Activated CD8-positive, alpha-beta memory T cell treated with anti-CD3 and anti-CD28 coated beads for 4 hours (primary cell): ENCODE data around the gene BTBD9.
"Not testable (repeated sequence)": the region's sequence is repeated elsewhere in the genome, so short reads cannot be mapped to it uniquely, and the experiment has no call there.

Experiments
- DNase-seq, 2 donors: peaks; one replicate each; pipeline ENCODE4 v3.0.0-alpha.2; 2020; ENCODE audit warnings: low read depth in 2 of 2

The BTBD9 gene

GRCh38 chr6:38649744-38650143 is 10.0 kb upstream of the BTBD9 start:
- DNase-seq: no peak

- no peak for DNase-seq
Observed at GRCh38 chr6:38648629-38649028, 8.9 kb upstream of the BTBD9 start.

GRCh38 chr6:38646166-38646878 is 6.6 kb upstream of the BTBD9 start:
- no peak for DNase-seq

- DNase-seq: no peak
Observed at GRCh38 chr6:38644951-38645350, 5.2 kb upstream of the BTBD9 start.

- DNase-seq: no peak
Observed at GRCh38 chr6:38640216-38640909, 634 bp upstream of the BTBD9 start.

GRCh38 chr6:38638941-38639497 is 710 bp downstream of the BTBD9 start:
- DNase-seq: peak; percentile 36 to 40

DNA sequence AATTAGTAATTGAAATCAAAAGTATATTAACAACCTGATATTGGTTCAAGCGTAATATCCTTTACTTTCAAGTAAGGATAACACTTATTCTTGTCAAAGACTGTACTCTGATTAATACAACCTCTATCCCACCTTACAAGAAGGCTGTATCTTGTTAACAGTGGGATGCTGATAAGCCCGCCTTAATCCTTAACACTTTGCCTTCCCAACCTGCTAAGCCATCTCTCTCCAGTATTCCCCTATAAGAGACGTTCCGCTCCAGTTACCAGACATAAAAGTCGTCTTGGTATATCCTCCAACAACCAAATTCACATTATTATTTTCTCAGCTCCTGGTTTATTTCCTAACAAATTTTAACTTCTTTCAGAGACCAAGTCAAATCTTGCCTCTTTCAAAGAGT is 2.0 kb downstream of the BTBD9 start:
- no peak for DNase-seq

- DNase-seq: no peak
Observed at GRCh38 chr6:38636027-38636426, 3.7 kb downstream of the BTBD9 start.

- no peak for DNase-seq
Observed at GRCh38 chr6:38634518-38634917, 5.2 kb downstream of the BTBD9 start.

DNA sequence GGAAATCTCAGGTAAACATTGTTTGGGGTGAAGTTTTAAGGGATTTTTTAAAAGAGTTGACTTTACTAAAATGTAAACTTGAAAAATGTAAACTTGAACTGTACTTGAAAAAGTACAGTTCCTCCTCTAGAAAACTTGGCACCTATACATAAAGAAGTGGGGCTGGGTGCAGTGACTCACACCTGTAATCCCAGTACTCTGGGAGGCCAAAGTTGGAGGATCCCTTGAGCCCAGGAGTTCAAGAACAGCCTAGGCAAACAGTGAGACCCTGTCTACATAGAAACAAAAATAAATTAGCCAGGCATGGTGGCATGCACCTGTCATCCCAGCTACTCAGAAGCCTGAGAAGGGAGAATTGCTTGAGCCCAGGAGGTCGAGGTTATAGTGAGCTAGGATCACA is 7.2 kb downstream of the BTBD9 start:
- DNase-seq: no peak

- no peak for DNase-seq
Observed at GRCh38 chr6:38631186-38631783, 8.4 kb downstream of the BTBD9 start.

DNA sequence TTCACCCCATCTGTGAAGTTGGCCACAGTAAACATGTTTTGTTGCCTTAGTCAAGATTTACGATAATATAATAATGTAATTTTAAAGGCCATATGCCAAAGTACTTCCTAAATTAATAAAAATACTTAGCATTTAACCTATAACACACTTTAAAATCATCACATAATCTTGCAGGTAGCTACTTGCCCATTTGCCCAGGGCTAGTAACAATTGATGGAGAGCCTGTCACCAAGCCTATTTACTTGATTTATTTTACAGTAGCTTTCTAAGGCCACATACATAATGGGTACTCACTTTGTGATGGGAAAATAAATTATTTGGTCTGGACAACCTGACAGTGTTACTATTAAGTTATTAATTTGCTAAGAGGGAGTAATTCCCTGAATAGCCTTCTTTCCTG is 14.5 kb downstream of the BTBD9 start:
- no peak for DNase-seq

- DNase-seq: not testable (repeated sequence)
Observed at GRCh38 chr6:38619342-38619741, 20.4 kb downstream of the BTBD9 start.

GRCh38 chr6:38618301-38618700 is 21.4 kb downstream of the BTBD9 start:
- not testable (repeated sequence) for DNase-seq

GRCh38 chr6:38617856-38618255 is 21.9 kb downstream of the BTBD9 start:
- DNase-seq: no peak

GRCh38 chr6:38612143-38612965 is 27.4 kb downstream of the BTBD9 start:
- DNase-seq: no peak

DNA sequence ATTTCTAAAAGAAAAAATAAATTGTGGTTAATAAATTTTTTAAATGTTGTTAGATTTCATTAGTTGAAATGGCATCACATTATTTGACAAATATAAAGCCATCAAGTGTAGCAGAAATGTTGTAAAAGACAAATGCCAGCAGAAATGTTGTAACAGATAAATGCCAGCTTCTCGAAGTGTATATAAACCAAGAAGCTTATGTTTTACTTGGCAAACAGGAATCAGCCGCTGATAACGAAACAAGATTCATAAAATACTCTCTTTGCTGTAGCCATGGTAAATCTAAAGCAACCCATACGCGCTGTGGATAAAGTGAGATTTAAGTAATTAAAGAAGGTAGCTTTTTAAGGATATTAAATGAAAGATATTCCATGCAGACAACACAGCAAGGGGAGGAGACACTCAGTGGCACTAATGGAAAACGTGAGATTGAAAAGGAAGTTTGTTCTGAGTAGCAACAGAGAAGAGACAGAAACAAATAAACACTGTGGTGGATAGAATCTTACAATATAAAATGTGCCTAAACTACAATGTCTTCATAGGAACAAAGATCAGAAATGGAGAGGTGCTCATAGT is 29.6 kb downstream of the BTBD9 start:
- DNase-seq: no peak

DNA sequence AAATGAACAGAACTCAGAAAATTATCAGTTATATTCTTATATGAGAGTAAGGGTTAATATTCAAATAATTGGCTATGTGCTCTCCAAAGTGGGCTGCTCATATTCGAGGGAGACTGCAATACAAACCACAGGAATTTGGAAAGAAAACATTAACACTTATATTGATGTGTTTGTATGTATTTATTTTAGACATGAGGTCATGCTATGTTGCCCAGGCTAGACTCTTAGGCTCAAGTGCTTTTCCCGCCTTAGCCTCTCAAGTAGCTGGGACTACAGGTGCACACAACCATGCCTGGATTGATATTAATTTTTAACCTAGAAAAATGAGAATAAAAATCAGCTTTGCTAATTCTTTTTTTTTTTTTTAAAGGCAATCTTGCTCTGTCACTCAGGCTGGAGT is 35.0 kb downstream of the BTBD9 start:
- DNase-seq: no peak

DNA sequence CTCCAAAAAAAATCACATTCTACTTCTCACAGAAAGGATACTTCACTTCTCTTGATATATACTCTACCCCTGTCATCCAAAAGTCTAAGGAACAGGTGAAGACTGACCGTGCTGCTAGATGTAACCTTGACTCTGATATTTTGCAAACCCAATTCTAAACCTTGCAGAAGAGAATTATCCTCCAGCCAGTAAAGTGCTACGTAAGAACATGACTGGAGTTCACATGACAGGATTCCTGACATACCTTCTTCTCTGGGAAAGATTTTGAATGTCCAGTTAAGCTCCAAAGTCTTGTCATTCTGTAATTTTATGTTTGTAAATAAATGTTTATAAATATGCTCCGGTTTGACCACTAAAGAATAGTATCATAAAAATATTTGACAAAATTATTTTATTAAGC is 35.8 kb downstream of the BTBD9 start:
- DNase-seq: no peak

DNA sequence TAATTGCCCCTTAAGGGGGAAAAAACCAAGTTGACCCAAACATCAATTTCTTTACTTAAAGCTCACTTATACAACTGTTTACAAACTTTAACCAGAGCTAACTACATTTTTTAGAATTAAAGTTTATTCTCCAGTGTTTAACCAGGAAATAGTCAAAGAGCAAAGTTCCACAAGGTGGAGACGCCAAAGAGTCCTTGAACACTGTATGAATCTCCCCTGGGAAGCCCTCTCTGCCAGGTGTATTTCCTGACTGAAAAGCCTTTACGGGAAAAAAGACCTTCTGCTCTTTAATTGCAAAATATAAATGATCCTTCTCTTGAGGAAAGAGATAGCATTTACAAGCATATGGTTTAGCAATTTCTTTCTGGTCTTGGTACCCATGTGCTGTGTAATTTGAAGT is 36.2 kb downstream of the BTBD9 start:
- DNase-seq: no peak

DNA sequence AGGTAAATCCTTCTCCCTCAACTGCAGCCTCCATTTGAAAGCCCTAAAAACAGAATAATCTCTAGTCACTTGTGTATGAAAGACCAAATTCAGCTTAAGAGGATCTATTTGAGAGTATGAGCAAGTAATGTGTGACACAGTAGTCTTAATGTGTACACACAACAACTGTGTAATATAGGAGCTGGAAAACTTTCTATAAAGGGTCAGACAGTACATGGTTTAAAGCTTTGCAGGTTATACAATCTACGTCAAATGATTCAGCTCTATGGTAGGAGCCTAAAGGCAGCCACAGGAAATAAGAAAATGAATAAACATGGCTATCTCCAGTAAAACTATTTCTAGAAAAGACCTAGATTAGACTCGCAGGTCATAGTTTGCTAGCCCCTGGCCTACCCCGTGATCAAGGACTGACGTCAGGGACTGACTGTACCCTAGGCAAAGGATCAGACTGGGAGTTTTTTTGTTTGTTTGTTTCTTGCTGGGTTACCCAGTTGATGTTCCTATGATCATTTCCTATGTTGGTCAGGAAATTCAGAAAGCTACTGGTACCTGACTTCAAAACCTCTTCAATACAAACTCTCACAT is 39.7 kb downstream of the BTBD9 start:
- no peak for DNase-seq
